Gastroesophageal sphincter (tissue), 3 donors: ENCODE measurements around the gene NCKAP5.

ENCODE experiments used
- POLR2A ChIP-seq, 2 donors: fragments of 450-650 bp; IDR thresholded peaks; one replicate each; pipeline ENCODE4 v1.6.1; 2017; ENCODE audit warnings: antibody characterized with exemption in 2 of 2, mild to moderate bottlenecking in 2 of 2, moderate library complexity in 1 of 2
- POLR2AphosphoS5 ChIP-seq: sonication (generic); formaldehyde crosslinking; IDR thresholded peaks from one replicate; pipeline ENCODE4 v1.6.1; 2017; ENCODE audit warnings: antibody characterized with exemption
- TF ChIP-seq, protein P1 (sequence below), 4 experiments: fragments of 200-600 bp in 2 of 4; fragments of 450-650 bp in 2 of 4; sonication (generic) in 1 of 4; IDR thresholded peaks; one replicate each; pipeline ENCODE4 v1.5.1; 2017 to 2019; ENCODE audit warnings: antibody characterized with exemption in 4 of 4, mild to moderate bottlenecking in 2 of 4, moderate library complexity in 2 of 4

DNA sequence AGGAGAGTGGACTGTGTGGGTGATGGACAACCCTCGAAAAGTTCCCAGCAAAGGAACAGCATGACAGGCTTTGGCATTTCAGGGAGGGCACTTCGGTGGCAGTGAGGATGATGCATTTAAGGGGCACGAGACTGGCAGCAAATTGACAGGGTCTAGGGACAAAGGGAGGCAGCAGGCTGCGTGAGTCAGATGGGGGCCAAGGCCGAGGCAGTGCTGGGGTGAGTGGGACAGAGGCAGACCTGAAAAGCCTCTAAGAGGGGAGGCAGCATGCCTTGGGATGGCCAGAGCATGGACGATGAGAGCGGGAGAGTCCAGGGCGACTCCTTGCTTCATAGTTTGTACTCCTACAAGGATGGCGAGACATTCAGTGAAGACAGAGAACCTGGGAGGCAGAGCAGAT, 848.8 kb downstream of the NCKAP5 start:
- TF ChIP-seq, protein P1, sequence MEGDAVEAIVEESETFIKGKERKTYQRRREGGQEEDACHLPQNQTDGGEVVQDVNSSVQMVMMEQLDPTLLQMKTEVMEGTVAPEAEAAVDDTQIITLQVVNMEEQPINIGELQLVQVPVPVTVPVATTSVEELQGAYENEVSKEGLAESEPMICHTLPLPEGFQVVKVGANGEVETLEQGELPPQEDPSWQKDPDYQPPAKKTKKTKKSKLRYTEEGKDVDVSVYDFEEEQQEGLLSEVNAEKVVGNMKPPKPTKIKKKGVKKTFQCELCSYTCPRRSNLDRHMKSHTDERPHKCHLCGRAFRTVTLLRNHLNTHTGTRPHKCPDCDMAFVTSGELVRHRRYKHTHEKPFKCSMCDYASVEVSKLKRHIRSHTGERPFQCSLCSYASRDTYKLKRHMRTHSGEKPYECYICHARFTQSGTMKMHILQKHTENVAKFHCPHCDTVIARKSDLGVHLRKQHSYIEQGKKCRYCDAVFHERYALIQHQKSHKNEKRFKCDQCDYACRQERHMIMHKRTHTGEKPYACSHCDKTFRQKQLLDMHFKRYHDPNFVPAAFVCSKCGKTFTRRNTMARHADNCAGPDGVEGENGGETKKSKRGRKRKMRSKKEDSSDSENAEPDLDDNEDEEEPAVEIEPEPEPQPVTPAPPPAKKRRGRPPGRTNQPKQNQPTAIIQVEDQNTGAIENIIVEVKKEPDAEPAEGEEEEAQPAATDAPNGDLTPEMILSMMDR (IDR thresholded peaks at IDR 0.05): no peak
- TF ChIP-seq POLR2AphosphoS5: no peak
- TF ChIP-seq POLR2A (IDR thresholded peaks at IDR 0.05): no peak
